ENCODE results near the gene LILRB2. TPM values are rescaled to one million over a fixed set of nuclear protein-coding genes. Genes with fewer than 3 reads are reported as not detected.
"Not testable (repeated sequence)": the region's sequence is repeated elsewhere in the genome, so short reads cannot be mapped to it uniquely, and the experiment has no call there.

LILRB2 gene
- total and polyA plus RNA-seq, 2 donors (not counting 1 experiment from before 2014, with no cell fraction given): 8.3 to 12.4 TPM

GRCh38 chr19:54273821-54274220 lies 7.1 kb downstream of the LILRB2 start:
- CTCF ChIA-PET: interaction anchor here (1.8 kb wide), 1 partner anchor 8 kb away, joined by 6 read pairs; no protein-coding TSS in a partner anchor

GRCh38 chr19:54272181-54272580 lies 8.7 kb downstream of the LILRB2 start:
- H3K27me3 ChIP-seq (replicated peaks in 1 of 4; ENCODE audit: control extremely low read depth in 1 of 4, control insufficient read depth in 3 of 4, insufficient read depth in 4 of 4, low read length in 3 of 4): peaks cover 0 to 24% (median 0%) of the 10 kb centered on the region in 4 experiments
- H3K4me2 ChIP-seq (replicated peaks; ENCODE audit: low read depth, low read length, poor library complexity, severe bottlenecking); H4K20me1 ChIP-seq (ENCODE audit: control insufficient read depth, insufficient read depth, low read length, poor library complexity, severe bottlenecking); H3K9me3 Mint-ChIP-seq (ENCODE audit: insufficient read depth); H3K4me3 ChIP-seq (ENCODE audit: control extremely low read depth in 1 of 5, extremely low read depth in 1 of 5, insufficient read depth in 1 of 5, low read depth in 2 of 5, low read length in 4 of 5); H3K9me3 ChIP-seq (ENCODE audit: control extremely low read depth in 1 of 3, control insufficient read depth in 2 of 3, insufficient read depth in 1 of 3, low read length in 2 of 3); ATAC-seq (ENCODE audit: low read depth); H3K27ac ChIP-seq (ENCODE audit: low read length in 2 of 2); H3K79me2 ChIP-seq (ENCODE audit: control insufficient read depth, insufficient read depth, low read length); H3K4me1 ChIP-seq (ENCODE audit: control insufficient read depth in 2 of 2, insufficient read depth in 2 of 2, low read length in 2 of 2); H2AFZ ChIP-seq (ENCODE audit: insufficient read depth, low read depth, low read length, poor library complexity, severe bottlenecking); POLR2A ChIA-PET; H3K36me3 ChIP-seq (replicated peaks in 1 of 2; ENCODE audit: control extremely low read depth in 1 of 2, control insufficient read depth in 1 of 2, extremely low read depth in 1 of 2, insufficient read depth in 2 of 2, low read length in 1 of 2); H3K27ac Mint-ChIP-seq; DNase-seq; CTCF ChIA-PET; intact Hi-C loops (cut with micrococcal nuclease); H3K9ac ChIP-seq (ENCODE audit: low read length); H3K4me3 Mint-ChIP-seq: not testable (repeated sequence)
- peaks cover 33% of the 10 kb centered on the region for H3K27me3 Mint-ChIP-seq
- WGBS (ENCODE audit: insufficient coverage): 0% methylated on average over 2 of the region's 5 CpGs
- peaks cover 15% of the 10 kb centered on the region for H3K4me1 Mint-ChIP-seq

More at GRCh38 chr19:54273821-54274220, 7.1 kb downstream of the LILRB2 start:
- Histone ChIP-seq H3K9me3 (ENCODE audit: control extremely low read depth in 1 of 3, control insufficient read depth in 2 of 3, insufficient read depth in 1 of 3, low read length in 2 of 3) (peaks cover 0 to 4% (median 0%) of the 10 kb centered on the region in 3 donors), H3K4me3 (ENCODE audit: control extremely low read depth in 1 of 5, extremely low read depth in 1 of 5, insufficient read depth in 1 of 5, low read depth in 2 of 5, low read length in 4 of 5) (no peak overlapping the region), H3K36me3 (replicated peaks in 1 of 2; ENCODE audit: control extremely low read depth in 1 of 2, control insufficient read depth in 1 of 2, extremely low read depth in 1 of 2, insufficient read depth in 2 of 2, low read length in 1 of 2) (no peaks in the 10 kb centered on the region), H3K4me2 (replicated peaks; ENCODE audit: low read depth, low read length, poor library complexity, severe bottlenecking) (no peak overlapping the region), H3K79me2 (ENCODE audit: control insufficient read depth, insufficient read depth, low read length) (no peaks in the 10 kb centered on the region), H4K20me1 (ENCODE audit: control insufficient read depth, insufficient read depth, low read length, poor library complexity, severe bottlenecking) (no peaks in the 10 kb centered on the region), H3K27ac (ENCODE audit: low read length in 2 of 2) (no peak overlapping the region), H3K9ac (ENCODE audit: low read length) (no peak overlapping the region), H3K4me1 (ENCODE audit: control insufficient read depth in 2 of 2, insufficient read depth in 2 of 2, low read length in 2 of 2) (peaks cover 0 to 4% of the 10 kb centered on the region in 2 donors), H3K27me3 (replicated peaks in 1 of 4; ENCODE audit: control extremely low read depth in 1 of 4, control insufficient read depth in 3 of 4, insufficient read depth in 4 of 4, low read length in 3 of 4) (peaks cover 0 to 33% (median 0%) of the 10 kb centered on the region in 4 experiments), H2AFZ (ENCODE audit: insufficient read depth, low read depth, low read length, poor library complexity, severe bottlenecking) (no peak overlapping the region)
- Mint-ChIP-seq H3K9me3 (ENCODE audit: insufficient read depth) (no peaks in the 10 kb centered on the region), H3K4me3 (no peak overlapping the region), H3K4me1 (peaks cover 15% of the 10 kb centered on the region), H3K27ac (no peak overlapping the region), H3K27me3 (peaks cover 20% of the 10 kb centered on the region)
- intact Hi-C loops (cut with micrococcal nuclease): no loop called here
- DNase-seq (no peak), ATAC-seq (ENCODE audit: low read depth) (no peak)
- no CpG with 5 or more reads among the region's 3 CpGs for WGBS (ENCODE audit: insufficient coverage)
- no peak for TF ChIP-seq CTCF (IDR thresholded peaks at IDR 0.05)
- TF ChIP-seq EZH2 (IDR thresholded peaks at IDR 0.05; ENCODE audit: borderline replicate concordance, insufficient read depth, low read depth, low read length, poor library complexity, severe bottlenecking): no peak
- POLR2A ChIA-PET: no interaction called here

- H3K9me3 ChIP-seq (ENCODE audit: control extremely low read depth in 1 of 3, control insufficient read depth in 2 of 3, insufficient read depth in 1 of 3, low read length in 2 of 3); H3K36me3 ChIP-seq (replicated peaks in 1 of 2; ENCODE audit: control extremely low read depth in 1 of 2, control insufficient read depth in 1 of 2, extremely low read depth in 1 of 2, insufficient read depth in 2 of 2, low read length in 1 of 2); DNase-seq; H3K4me1 ChIP-seq (ENCODE audit: control insufficient read depth in 2 of 2, insufficient read depth in 2 of 2, low read length in 2 of 2); H3K9me3 Mint-ChIP-seq (ENCODE audit: insufficient read depth); H4K20me1 ChIP-seq (ENCODE audit: control insufficient read depth, insufficient read depth, low read length, poor library complexity, severe bottlenecking); H3K9ac ChIP-seq (ENCODE audit: low read length); H3K27ac Mint-ChIP-seq; H3K27ac ChIP-seq (ENCODE audit: low read length in 2 of 2); CTCF ChIA-PET; H3K79me2 ChIP-seq (ENCODE audit: control insufficient read depth, insufficient read depth, low read length); intact Hi-C loops (cut with micrococcal nuclease); ATAC-seq (ENCODE audit: low read depth); POLR2A ChIA-PET; H3K4me2 ChIP-seq (replicated peaks; ENCODE audit: low read depth, low read length, poor library complexity, severe bottlenecking); H2AFZ ChIP-seq (ENCODE audit: insufficient read depth, low read depth, low read length, poor library complexity, severe bottlenecking); H3K4me3 Mint-ChIP-seq; H3K4me3 ChIP-seq (ENCODE audit: control extremely low read depth in 1 of 5, extremely low read depth in 1 of 5, insufficient read depth in 1 of 5, low read depth in 2 of 5, low read length in 4 of 5): not testable (repeated sequence)
- H3K27me3 Mint-ChIP-seq: peaks cover 33% of the 10 kb centered on the region
- H3K4me1 Mint-ChIP-seq: peaks cover 15% of the 10 kb centered on the region
- H3K27me3 ChIP-seq (replicated peaks in 1 of 4; ENCODE audit: control extremely low read depth in 1 of 4, control insufficient read depth in 3 of 4, insufficient read depth in 4 of 4, low read length in 3 of 4): peaks cover 0 to 20% (median 0%) of the 10 kb centered on the region in 4 experiments
- WGBS (ENCODE audit: insufficient coverage): no CpG with 5 or more reads among the region's 4 CpGs
Measured at GRCh38 chr19:54271587-54271986, 9.3 kb downstream of the LILRB2 start.
